ENCODE measurements around the gene PLXND1. TPM values are rescaled to one million over a fixed set of nuclear protein-coding genes. Genes with fewer than 3 reads are reported as not detected.

The PLXND1 gene
- total RNA-seq, 1 experiment from 2014 or later, result 126 TPM

DNA sequence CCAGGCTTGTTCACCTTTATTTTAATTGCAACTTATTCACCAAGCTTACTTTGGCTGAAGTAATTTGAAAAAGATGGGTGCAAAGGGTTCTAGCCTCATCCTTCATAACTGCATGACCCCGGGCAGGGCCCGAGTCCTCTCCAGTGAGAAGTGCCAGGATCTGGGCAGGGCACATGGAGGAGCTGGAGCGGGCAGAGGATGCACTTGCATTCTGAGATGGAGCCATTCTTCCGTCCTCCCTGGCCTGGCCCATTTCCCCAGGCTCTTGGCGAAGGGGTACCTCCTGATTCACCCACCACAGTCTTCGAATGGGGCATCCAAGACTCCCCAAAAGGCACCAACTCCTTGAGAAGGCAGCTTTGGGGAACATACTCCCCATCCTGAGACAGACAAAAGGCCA lies 22.5 kb upstream of the PLXND1 start:
- DNase-seq (ENCODE audit: low read depth), result no peak

DNA sequence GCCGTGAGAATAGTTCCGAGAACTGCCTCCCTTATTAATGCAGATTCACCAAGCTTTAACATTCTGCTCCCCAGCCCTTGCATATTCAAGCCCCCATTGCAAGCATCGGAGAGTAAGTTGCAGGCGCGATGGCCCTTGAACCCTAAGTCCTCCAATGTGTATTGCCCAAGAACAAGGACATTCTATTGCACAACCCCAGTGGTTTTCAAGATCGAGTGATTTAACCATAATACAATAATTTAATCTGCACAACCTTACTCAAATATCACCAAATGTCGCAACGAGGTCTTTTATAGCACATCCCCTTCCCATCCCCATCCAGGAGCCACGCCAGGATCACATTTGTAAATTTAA lies 21.7 kb upstream of the PLXND1 start:
- DNase-seq (ENCODE audit: low read depth), result no peak

DNA sequence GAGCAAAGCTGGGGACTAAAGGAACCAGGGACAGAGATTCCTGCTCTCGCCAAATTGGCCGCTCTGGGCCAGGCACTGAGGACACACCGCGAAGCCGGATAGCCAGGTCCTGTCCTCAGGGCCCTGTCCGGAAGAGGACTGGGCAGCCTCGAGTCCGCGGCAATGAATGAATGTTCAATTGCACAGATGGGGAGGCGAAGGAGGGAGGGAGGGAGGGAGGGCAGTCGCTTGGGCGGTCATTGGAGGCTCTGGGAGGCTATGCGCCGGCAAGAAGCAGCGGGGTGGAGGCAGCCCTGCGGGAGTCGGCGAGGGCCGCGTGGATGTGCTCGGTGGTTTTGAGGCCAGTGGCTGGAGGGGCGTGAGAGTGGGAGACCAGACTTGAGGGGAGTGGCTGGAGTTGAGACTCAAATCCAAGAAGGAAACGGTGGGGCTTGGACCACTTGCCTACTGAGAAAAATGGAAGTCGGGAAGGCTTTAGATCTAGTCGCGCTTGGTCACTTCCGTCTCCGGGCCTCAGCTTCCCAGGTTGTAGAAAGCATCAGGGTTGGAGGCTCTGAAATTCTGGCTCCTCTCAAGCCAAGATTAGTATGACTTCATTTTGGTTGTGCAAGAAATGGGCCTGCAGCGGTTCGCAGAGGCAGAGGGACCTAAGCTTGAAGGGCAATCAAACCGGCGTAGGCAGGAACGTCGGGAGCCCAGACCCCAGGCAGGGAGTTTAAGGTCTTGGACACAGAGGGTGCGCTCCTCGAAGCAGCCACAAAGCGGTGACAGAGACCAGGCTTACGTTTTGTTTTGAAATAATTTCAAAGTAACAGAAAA lies 21.1 kb upstream of the PLXND1 start:
- DNase-seq (ENCODE audit: low read depth), result peak; percentile 83

DNA sequence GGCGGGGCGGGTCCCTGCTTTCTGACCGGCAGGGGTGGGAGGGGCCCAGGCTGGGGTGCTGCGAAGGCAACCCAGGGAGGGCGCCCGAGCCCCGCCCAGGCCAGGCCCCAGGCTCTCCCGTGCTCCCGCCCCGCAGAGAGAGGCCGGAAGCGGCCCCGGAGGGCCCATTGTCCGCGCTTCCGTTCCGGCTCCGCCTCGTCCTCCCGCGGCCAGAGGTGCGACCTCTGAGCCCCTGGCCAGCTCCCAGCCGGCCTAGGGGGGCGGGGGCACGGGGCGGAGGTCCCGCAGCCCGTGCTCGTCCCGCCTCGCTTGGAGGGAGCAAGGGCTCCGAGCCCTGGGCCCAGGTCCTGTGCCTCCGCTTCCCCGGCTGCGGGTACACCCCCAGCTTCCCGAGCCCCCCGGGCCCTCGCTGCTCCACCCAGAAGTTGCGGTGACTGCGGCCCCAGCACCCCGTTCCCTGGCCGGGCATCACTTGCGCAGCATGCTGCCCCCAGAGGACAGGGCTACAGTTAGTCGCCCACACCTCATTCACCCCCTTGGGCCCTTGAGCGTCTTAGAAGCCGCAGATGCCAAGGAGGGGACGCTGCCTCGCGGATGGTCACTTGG lies 20.4 kb upstream of the PLXND1 start:
- DNase-seq (ENCODE audit: low read depth), result peak; percentile 93

DNA sequence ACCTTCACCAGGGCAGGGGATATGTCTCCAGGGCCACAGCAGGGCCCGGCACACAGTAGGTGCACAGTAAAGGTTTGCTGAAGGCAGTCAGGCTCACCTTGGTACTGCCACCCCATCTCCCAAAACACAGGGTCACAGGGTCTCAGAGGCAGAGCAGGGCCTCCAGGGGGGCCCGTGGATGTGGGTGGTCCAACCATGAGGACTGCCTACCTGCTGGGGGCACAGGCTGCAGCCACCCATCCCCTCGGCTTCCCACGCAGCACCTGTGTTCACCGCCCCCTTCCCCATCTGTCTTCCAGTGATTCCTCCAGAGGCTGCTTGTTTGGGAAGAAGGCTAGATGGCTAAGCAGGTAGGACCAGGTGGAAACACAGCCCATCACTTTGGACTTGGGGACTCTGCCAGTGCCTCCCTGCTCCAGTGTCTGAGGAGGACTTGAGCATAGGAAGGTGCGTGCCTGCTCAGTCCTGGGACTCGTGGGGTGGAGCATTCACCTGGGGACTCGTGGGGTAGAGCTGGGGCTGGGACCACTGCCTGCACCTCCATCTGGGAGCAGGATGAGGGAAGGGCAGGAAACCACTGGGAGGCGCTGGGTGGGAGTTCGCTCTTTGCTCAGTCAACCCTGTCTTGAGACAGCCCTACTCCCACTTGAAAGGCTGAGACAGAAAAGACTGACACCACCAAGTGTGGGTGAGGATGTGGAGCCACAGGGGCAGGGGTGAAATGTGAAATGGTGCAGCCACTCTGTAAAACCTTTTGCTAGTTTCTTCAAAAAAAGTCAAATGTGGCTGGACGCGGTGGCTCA lies 18.8 kb upstream of the PLXND1 start:
- DNase-seq (ENCODE audit: low read depth), result peak; percentile 28

DNA sequence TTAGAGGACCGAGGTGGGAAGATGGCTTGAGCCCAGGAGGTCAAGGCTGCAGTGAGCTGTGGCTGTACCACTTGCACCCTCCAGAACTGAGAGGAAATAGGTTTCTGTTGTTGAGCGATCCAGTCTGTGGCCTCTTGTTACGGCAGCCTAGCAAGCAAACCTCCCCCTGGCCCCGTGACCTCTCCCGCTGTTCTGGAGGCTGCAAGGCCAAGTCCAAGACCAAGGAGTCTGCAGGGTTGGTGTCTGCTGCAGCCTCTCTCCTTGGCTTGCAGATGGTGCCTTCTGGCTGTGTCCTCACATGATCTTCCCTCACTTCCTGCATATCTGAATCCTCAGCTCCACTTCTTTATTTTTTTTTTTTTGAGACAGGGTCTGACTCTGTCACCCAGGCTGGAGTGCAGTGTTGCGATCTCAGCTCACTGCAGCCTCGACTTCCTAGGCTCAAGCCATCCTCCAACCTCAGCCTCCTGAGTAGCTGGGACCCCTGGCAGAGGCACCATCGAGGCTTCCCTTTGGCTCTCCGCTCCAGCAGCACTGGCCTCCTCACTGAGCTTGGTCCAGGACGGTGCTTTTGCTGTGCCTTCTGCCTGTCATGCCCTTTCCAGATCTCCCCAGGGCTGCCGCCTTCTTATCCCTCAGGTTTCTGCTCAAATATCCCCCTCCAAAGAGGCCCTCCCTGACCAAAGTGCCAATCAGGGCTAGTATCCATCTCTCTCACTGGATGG lies 18.0 kb upstream of the PLXND1 start:
- DNase-seq (ENCODE audit: low read depth), result peak; percentile 33

DNA sequence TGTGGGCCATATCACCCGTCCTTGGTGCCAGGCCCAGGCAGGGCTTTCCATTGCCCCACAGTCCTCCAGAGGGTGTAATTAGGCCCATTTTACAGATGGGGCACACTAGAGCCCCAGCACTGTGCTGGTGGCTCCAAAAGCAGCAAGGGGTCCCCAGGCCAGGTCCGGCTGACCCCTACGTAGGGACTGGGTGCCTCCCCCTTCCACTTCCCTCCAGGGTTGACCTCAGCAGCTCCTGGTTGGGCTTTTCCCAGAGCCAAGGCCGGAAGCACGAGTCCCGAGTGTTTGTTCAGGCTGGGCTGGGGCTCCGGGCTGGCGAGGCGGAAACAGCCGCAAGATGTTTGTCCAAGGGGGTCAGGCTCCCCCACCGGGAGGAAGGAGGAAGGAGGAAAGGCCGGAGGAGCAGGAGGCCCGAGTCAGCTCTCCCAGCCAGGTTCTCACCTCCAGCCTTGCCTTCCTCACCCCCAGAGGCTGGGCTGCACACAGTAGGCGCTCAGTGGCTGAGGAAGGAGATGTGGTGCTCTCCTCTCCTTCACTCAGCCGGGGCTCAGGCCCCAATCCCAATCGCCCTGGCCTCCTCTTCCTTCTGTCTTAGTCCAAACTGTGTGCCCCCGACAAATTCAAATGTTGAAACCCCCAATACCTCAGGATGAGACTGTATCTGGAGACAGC lies 17.1 kb upstream of the PLXND1 start:
- no peak for DNase-seq (ENCODE audit: low read depth)

DNA sequence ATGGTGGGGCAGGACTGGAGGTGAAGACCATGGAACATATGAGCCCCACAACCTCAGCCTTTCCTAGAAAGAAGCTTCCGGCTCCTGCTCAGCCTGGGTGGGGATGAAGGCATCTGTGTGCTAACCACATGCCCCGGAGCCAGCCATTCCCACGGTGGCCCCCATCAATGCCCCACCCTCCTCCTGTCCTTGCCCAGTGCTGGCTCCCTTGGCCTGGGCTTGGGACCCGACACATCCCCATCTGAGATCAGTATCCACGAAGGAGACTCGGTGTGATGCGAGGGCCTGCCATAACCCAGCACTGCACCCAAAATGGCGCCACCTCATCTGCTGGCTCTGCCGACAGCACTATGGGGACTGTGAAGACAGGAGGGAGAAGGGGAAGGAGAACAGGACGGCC lies 16.5 kb upstream of the PLXND1 start:
- no peak for DNase-seq (ENCODE audit: low read depth)

DNA sequence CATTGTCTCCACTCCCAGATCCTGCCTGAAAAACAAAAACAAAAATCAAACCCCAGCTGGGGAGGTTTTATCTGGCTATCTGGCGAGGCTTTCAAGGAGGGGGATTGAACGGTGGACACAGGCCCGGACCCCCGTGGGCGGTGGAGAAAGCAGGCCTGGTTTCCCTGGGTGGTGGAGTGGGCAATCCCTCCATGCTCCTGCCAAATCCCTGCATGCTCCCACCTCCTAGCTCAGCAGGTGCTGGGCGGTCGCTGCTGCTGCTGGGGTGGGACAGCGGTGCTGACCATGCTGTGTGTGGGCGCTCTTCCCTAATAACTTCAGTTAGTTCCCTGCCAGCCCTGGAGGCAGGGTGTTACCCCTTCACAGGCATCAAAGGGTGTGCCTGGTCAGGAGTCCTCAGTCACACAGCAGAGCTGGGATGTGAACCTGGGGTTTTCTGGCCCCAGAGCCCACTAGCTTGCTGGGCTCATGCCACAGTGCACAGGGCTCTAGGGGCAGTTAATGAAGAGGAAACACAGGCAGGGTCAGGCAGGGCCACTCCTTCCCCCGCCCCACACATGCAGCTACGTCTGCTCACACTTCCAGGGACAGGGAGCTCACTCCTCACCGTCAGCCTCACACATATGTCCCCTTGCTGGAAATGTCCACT lies 15.9 kb upstream of the PLXND1 start:
- DNase-seq (ENCODE audit: low read depth), result no peak

DNA sequence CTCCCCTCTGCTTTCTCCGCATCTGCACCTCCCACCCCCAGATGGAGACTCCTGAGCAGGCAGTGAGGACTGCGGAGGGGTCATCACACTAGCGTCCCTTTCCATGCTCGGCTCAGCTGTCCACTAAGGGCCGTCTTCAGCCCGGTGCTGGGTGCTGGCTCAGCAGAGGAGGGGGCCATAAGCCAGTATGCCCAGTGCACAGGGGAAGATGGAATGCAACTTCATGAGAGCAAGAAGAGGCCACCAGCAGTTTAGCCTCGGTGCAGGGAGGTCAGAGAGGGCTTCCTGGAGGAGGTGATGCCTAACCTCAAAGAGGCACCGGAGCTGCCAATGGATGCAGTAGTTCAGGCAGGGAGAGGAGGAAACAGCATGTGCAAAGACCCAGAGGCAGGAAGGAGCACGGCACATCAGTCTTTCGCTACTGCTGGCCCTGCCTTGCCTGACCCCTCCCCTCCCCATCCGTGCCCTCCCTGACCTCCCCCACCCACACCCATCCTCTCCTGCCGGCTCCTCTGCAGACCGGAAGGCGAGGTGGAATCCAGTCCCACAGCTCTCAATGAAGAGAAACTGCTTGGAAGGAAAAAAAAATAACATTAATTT lies 15.2 kb upstream of the PLXND1 start:
- DNase-seq (ENCODE audit: low read depth), result no peak

DNA sequence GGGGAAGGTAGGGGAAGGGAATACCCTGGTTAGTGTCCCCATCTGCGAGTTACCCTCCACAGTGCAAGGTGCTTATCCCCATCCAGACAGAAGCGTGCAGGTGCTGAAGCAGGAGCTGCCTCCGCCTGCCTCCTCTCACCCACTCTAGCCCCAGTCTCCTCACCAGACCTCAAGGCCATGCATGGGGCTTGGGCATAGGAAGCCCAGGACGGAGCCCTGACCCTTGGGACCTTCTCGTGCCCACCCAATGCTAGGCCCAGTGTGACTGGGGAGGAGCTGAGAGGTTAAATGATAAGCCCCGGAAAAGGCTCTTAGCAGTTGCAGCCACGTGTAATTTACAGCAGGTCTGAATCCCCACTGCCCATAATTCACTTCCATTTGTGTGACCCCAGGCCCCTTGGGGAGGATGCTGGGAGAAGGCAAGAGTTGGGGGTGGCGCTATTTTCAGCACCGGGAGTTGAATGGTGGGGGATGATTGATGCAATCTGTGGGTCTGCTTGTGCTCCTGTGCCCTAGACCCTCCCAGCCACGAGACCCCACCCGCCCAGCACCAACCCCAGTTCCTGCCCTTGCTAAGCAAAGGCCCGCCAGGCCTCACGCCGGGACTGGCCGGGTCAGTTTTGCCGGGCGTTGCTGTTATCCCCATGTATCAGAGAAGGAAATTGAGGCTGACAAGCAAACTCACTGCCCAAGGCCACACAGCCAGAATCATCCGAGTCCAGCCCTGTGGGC lies 14.5 kb upstream of the PLXND1 start:
- DNase-seq (ENCODE audit: low read depth), result no peak

DNA sequence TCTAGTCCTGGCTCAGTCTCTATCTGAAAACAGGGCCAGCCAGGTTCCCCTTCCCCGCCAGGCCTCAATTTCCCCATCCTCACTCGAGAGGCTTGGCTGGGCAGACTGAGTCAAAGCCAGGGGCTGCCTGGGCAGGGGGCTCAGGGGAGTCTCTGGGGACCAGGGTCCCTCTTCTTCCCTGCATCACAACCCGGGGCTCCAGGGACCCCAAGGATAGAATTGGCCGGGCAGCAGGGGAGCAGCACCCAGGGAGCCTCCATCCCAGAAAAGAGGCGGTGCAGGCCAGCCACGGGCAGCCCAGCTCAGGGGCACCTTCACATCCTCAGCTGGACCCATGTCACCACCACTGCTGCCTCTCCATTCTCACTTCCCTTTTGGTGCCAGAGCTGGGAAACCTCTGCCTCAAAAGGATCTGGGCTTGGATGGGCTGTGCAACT lies 13.3 kb upstream of the PLXND1 start:
- no peak for DNase-seq (ENCODE audit: low read depth)

DNA sequence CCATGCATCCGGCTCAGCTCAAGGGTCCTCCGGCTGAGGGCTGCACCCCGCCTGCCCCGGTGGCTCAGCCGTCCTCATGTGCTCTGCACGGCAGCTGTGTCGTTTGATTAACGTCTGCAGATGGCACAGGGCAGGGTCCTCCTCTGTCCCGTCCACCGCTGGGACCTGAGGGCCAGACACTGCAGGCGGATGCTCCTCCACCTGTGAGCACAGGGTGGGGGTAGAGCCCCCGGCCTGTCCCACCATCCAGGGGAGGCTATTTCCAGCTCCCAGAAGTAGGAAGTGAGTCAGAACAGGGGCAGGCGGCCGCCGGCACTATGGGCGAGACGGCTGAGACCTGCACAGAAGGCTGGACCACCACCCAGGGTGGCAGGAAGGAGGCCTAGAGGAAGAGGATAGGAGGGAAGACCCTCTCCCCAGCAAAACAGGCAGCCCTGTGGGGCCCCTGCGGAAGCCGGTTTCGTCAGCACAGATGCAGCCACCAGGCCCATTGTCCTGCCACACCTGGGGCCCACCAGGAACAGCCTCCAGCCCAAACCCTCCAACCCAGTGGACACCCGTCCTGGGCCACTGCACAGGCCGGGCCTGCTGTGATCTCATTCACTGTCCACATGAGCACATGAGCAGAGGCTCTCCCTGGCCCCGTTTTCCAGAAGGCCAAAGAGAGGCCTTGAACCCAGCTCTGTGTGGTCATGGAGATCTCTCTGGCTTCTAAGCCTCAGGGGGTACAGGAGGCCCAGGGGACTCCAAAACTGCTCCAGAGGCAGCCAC lies 12.6 kb upstream of the PLXND1 start:
- no peak for DNase-seq (ENCODE audit: low read depth)

DNA sequence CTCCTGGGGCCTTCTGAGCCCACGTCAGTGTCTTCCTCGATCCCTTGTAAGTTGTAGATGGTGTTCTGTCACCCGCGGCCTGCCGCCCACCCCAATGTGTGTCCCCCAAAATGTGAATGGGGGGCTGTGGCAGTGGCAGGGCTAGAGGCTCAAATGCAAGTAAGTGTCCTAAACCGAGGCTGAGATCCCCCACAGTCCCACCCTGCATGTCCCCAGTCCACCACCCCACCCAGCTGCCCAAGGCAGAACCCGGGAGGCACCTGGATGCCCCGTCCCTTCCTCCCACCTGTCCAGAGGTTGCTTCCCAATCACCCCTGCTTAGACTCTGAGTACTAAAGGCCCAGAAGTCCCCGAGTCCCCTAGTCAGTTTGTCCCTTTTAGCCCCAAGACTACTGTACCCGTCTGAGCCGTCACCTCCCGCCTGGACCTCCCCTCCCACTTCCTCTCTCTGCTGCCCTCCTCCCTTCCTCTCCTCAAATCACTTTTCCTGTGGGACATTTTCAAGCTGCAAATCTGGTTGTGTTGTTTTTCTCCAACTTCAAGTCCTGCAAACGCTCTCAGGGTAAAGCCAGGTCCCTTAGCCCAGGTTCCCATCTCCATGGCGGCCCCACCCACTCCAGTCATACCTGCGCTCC lies 11.8 kb upstream of the PLXND1 start:
- DNase-seq (ENCODE audit: low read depth), result no peak

DNA sequence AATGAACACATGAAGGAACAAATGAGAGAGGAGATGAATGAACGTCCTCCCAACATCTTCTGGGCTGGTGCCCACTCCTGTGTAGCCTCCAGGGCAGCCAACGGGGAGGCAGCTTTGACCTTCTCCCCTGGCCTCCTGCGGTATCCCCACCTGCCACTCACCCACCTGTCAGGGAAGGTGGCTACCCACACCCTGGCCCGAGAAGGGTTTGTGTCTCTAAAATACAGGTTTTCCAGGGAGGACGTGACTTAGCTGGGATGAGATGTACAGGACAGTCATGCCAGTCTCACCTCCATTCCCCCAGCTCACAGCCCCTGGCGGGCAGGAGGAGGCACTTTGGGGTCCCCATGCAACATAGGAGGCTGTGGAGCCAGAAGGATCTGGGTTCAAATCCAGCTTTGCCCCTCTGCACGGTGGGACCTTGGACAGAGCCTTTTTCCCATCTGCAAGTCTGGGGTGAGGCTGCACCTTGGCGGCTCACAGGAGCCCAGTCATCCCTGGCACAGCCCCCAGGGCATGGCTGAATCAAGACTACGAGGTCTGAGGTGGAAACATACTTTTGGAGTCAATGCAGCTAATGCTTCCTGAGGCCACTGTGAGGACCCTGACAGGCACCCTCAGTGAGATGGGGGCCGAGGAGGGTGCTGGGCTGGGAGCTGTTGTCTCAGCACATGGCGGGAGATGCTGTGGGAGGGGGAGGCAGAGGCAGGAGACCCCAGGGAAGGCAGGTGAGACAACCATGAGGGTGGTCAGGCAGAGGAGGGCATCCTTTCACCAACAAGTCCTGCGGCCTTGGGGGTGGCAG lies 11.1 kb upstream of the PLXND1 start:
- peak; percentile 46 for DNase-seq (ENCODE audit: low read depth)

DNA sequence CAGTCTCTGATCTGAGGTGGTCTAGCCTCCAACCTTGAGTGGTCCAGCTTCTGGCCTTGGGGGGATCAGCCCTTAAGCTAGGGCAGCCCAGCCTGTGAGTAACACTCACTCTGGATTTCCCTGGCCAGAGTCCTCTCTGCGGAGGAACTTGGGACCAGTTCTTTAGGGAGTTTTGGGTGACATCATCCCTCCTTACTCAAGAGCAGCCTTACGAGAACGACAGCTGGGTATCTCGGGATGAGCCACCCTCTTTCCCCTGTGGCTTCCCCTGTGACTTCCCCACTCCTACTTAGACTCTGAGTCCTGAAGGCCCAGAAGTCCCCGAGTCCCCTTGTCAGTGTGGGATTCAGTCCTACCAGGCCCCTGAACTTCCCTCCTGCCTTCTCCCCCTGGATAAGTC lies 10.2 kb upstream of the PLXND1 start:
- DNase-seq (ENCODE audit: low read depth), result peak; percentile 43

DNA sequence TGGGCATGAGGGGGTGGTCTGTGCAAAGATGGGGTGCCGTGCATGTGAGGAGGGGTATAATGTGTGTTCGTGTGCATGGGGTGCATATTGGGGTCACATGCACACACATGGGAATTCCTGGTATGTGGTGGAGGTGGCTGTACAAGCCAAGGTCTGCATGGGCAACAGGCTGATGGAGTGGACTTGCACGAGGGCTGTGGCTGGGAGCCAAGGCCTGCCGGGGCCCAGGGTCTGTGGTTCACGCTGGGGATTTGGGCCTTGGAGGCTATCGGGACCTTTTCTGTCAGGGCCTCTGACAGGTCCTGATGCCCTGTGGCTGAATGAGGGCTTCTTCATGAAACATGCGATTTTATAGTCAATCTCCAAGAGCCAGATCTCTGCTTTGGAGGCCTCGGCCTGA lies 9.8 kb upstream of the PLXND1 start:
- no peak for DNase-seq (ENCODE audit: low read depth)
